Uterus (tissue), 2 donors: ENCODE results near the gene SRBD1.

Experiments used
- CTCF ChIP-seq, 4 experiments: fragments of 200-600 bp in 2 of 4; fragments of 450-650 bp in 2 of 4; sonication (generic) in 2 of 4; IDR thresholded peaks; one replicate each; pipeline ENCODE4 v1.5.1; 2016 to 2019; ENCODE audit warnings: antibody characterized with exemption in 4 of 4, mild to moderate bottlenecking in 2 of 4, moderate library complexity in 1 of 4
- POLR2A ChIP-seq, 2 donors: fragments of 450-650 bp; IDR thresholded peaks; one replicate each; pipeline ENCODE4 v1.6.1; 2016; ENCODE audit warnings: antibody characterized with exemption in 2 of 2, mild to moderate bottlenecking in 1 of 2, moderate library complexity in 1 of 2

GRCh38 chr2:45450634-45451033 lies 160.4 kb downstream of the SRBD1 start:
- TF ChIP-seq CTCF (IDR thresholded peaks at IDR 0.05): no peak
- no peak for TF ChIP-seq POLR2A (IDR thresholded peaks at IDR 0.05)
